ENCODE data around the gene PPP1R36.

- no peak for TF ChIP-seq TAF1 (IDR thresholded peaks at IDR 0.05; ENCODE audit: borderline replicate concordance, insufficient read depth, low read length)
- no peak for TF ChIP-seq POLR2AphosphoS5 (IDR thresholded peaks at IDR 0.05; ENCODE audit: low read depth, low read length)
- no peak for TF ChIP-seq FOXP2 (optimal IDR thresholded peaks at IDR 0.05; ENCODE audit: borderline replicate concordance, extremely low read depth, extremely low read length, insufficient read depth)
- TF ChIP-seq REST (IDR thresholded peaks at IDR 0.05; ENCODE audit: insufficient read depth in 1 of 2, low read depth in 2 of 2, low read length in 2 of 2): no peak
Observed at GRCh38 chr14:64556526-64556925, 6.8 kb downstream of the PPP1R36 start.
